Psoas muscle (tissue), 8 donors: ENCODE data around the gene HES7. TPM values are rescaled to one million over a fixed set of nuclear protein-coding genes. Genes with fewer than 3 reads are reported as not detected.

Source experiments
- ATAC-seq, 4 donors: fragments of 200-7000 bp; cut with Tn5 transposase; one replicate each; pipeline ENCODE4 v1.9.1; 2020; ENCODE audit warnings: moderate library complexity in 3 of 4, mild to moderate bottlenecking in 2 of 4
- DNase-seq, 2 donors: peaks; one replicate each; pipeline ENCODE4 v3.0.0-alpha.2; 2020
- H3K27ac ChIP-seq: fragments of 200-600 bp; one replicate; pipeline ENCODE4 v1.8.0; 2022
- H3K27me3 ChIP-seq, 3 donors: fragments of 200-600 bp in 1 of 3; one replicate each; pipeline versions ENCODE4 v1.6.1 to v1.8.0; 2013 to 2022; ENCODE audit warnings: low read length in 2 of 3, mild to moderate bottlenecking in 2 of 3, moderate library complexity in 1 of 3; ENCODE audit not compliant: insufficient read depth in 3 of 3
- H3K36me3 ChIP-seq, 2 donors: fragments of 200-600 bp in 1 of 2; one replicate each; pipeline versions ENCODE4 v1.6.1 to v1.8.0; 2013 to 2022; ENCODE audit warnings: low read depth in 1 of 2, mild to moderate bottlenecking in 1 of 2, moderate library complexity in 1 of 2; ENCODE audit not compliant: insufficient read depth in 1 of 2
- H3K4me1 ChIP-seq: fragments of 200-600 bp; one replicate; pipeline ENCODE4 v1.8.0; 2022
- H3K4me3 ChIP-seq: fragments of 200-600 bp; one replicate; pipeline ENCODE4 v1.8.0; 2022; ENCODE audit warnings: mild to moderate bottlenecking
- H3K9me3 ChIP-seq: fragments of 200-600 bp; one replicate; pipeline ENCODE4 v1.8.0; 2022
- CTCF ChIP-seq: fragments of 200-600 bp; IDR thresholded peaks from one replicate; pipeline ENCODE4 v1.8.0; 2022; ENCODE audit warnings: antibody characterized with exemption
- WGBS, 3 donors: extraction: QIAGEN DNeasy Blood & Tissue Kit; methylation state at CpG; one replicate each; pipeline versions ENCODE4 v1.1.6 to v1.1.7; 2013; 5-methylcytosine and 5-hydroxymethylcytosine counted together
- intact Hi-C, 2 donors: fragments of 100-400 bp; cut with DNase I; formaldehyde crosslinking; loops; one replicate each; pipeline versions ENCODE4 v1.11.0 to v1.14.2; 2022
- polyA plus RNA-seq, 3 donors: library from polyadenylated mRNA; stranded (reverse); fragments of 200-250 nt; gene quantifications; one replicate each; pipeline ENCODE4 v1.2.3, GENCODE V29; 2013
- total RNA-seq, 4 donors: library from RNA; stranded (reverse); fragmentation: NEBNext Ultra II Directional in 2 of 4; extraction: Animal tissue kit (Norgen Biotek cat#: 25700) in 2 of 4; gene quantifications; one replicate each; pipeline versions ENCODE4 v1.2.1 to v1.2.4, GENCODE V29; 2021 to 2023
- donor health status: healthy with polysubstance abuse.
- donor health status: DM: no; HTN: no; CAD: no; lungs with moderate emphysema.
- donor health status: Bipolar disorder and iron deficiency.
- donor health status: healthy.
- donor health status: DM: yes; HTN: yes; CAD: no.
- donor health status: DM: no; HTN: no; CAD: no.
- donor health status: DM: no; HTN: no; CAD: no.
- donor health status: DM: yes; HTN: yes; CAD: no.

Gene HES7
- total and polyA plus RNA-seq, 7 donors = 0.10 to 0.30 TPM; not detected in 5

DNA sequence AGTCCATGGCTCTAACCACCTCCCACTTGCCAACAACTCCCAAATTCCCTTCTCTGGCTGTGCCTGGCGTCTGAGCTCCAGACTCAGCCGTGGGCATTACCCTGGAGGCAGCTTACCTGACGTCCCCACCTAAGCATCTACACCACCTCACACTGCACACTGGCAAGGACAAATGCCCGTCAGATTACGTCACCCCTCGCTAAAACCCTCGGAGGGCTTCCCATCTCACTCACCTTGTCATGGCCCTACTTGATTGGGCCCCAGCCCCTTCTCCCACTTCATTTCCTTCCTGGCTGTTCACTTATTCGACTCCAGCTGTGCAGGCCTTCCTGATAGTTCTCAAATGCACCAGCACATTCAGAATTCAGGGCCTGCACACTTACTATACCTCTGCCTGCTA is 19.0 kb downstream of the HES7 start:
- ATAC-seq (no peak), DNase-seq (no peak)
- TF ChIP-seq CTCF = no peak
- Histone ChIP-seq H3K27ac (no peak overlapping the region), H3K36me3 (no peaks in the 10 kb centered on the region), H3K4me1 (no peaks in the 10 kb centered on the region), H3K27me3 (peaks cover 0 to 14% (median 4%) of the 10 kb centered on the region in 3 donors), H3K9me3 (no peaks in the 10 kb centered on the region), H3K4me3 (no peak overlapping the region)
- intact Hi-C loops = no loop called here
- WGBS, 3 donors = 74 to 83% (median 82%) methylated on average over 8 of the region's 8 CpGs

DNA sequence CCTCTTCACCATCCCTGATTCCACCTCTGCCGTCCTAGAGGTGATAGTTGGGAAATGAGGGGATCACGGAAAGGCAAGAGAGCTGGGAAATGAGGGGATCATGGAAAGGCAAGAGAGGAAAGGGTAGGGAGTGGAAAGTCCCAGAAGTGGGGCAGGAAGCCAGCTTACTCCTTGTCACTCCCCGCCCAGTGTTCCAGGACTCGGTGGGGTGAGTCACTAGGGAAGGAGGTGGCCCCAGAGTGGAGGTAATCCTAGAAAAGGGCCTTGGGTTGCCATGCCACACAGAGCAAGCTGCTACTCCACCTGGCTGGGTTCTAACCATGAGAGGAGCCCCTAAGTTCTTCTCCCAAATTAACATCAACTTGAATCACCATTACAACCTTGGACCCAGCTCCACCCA is 20.4 kb downstream of the HES7 start:
- H3K4me1 ChIP-seq = no peaks in the 10 kb centered on the region
- WGBS, 3 donors = 73 to 83% (median 80%) methylated on average over 4 of the region's 4 CpGs
- ATAC-seq = no peak
- no peak for DNase-seq
- H3K27me3 ChIP-seq = peaks cover 0 to 3% (median 0%) of the 10 kb centered on the region in 3 donors
- no peaks in the 10 kb centered on the region for H3K9me3 ChIP-seq
- TF ChIP-seq CTCF = no peak
- H3K4me3 ChIP-seq = no peak overlapping the region
- intact Hi-C loops = no loop called here
- H3K36me3 ChIP-seq = no peaks in the 10 kb centered on the region
- H3K27ac ChIP-seq = no peak overlapping the region

GRCh38 chr17:8101721-8102120 is 22.2 kb downstream of the HES7 start:
- no peaks in the 10 kb centered on the region for H3K9me3 ChIP-seq
- no peak overlapping the region for H3K27ac ChIP-seq
- TF ChIP-seq CTCF = no peak
- no peak overlapping the region for H3K4me3 ChIP-seq
- H3K27me3 ChIP-seq = peaks cover 0 to 6% (median 0%) of the 10 kb centered on the region in 3 donors
- ATAC-seq = no peak
- 40 to 54% (median 42%) methylated on average over 6 of the region's 6 CpGs for WGBS, 3 donors
- intact Hi-C loops = no loop called here
- no peaks in the 10 kb centered on the region for H3K36me3 ChIP-seq
- no peaks in the 10 kb centered on the region for H3K4me1 ChIP-seq
- no peak for DNase-seq

- Histone ChIP-seq H3K9me3 (no peaks in the 10 kb centered on the region), H3K4me3 (no peak overlapping the region), H3K36me3 (no peaks in the 10 kb centered on the region), H3K27me3 (peaks cover 0 to 6% (median 1%) of the 10 kb centered on the region in 3 donors), H3K4me1 (no peaks in the 10 kb centered on the region), H3K27ac (no peak overlapping the region)
- WGBS, 3 donors = 79 to 87% (median 82%) methylated on average over 2 of the region's 2 CpGs
- intact Hi-C loops = no loop called here
- no peak for TF ChIP-seq CTCF
- ATAC-seq (no peak), DNase-seq (no peak)
Measured at GRCh38 chr17:8100763-8101162, 23.1 kb downstream of the HES7 start.

- WGBS, 3 donors = 24 to 54% (median 42%) methylated on average over 2 of the region's 2 CpGs
- DNase-seq (no peak), ATAC-seq (no peak)
- no peaks in the 10 kb centered on the region for H3K36me3 ChIP-seq
- no peak for TF ChIP-seq CTCF
- H3K4me1 ChIP-seq = no peaks in the 10 kb centered on the region
- intact Hi-C loops = no loop called here
- no peak overlapping the region for H3K4me3 ChIP-seq
- H3K27me3 ChIP-seq = peaks cover 0 to 9% (median 1%) of the 10 kb centered on the region in 3 donors
- no peak overlapping the region for H3K27ac ChIP-seq
- H3K9me3 ChIP-seq = no peaks in the 10 kb centered on the region
Measured at GRCh38 chr17:8100111-8100510, 23.8 kb downstream of the HES7 start.
